HTERT RPE-1 (cell line): ENCODE data around the gene TRIM66.

ENCODE experiments used
- in situ Hi-C: fragments of 300-500 bp; cut with MboI; formaldehyde crosslinking; loops from 4 replicates; pipeline ENCODE4 v1.14.3; 2020; ENCODE audit warnings: low sequenced_read_pairs

TRIM66 gene

GRCh38 chr11:8658321-8659057, 24.0 kb downstream of the TRIM66 start:
- in situ Hi-C loops: no loop called here

DNA sequence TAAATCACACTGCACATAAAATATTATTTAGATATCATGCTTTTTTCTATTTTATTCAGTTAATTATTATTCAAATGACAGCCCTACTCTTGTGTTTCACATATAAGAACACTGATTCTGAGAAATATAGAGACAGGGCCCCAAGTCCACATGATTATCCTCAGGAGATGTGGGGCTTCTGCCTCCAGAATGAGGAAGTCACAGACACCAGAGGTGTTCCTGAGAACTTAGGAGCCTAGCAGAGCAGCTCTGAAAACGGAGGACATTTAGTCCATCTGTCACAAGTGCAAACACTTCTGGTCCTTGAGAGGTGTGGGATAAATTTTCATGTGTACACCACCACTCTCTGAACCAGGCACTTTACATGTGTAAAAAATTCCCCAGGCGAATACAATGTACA, 26.2 kb downstream of the TRIM66 start:
- in situ Hi-C loops: no loop called here

DNA sequence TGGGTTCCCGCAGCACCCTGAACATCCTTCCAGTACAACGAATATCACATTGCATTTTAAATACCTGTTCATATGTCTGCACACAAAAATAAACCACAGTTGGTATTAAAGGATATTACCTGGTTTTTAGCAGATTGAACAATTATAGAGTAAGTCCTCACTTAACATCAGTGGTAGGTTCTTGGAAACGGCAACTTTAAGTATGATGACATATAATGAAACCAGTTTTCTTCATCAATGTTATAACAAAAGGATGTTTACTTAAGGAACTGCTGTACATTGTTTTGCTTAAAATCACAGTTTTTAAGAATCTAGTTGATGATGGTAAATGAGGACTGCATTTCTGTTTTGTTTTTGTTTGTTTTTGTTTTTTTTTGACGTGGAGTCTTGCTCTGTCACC, 28.0 kb downstream of the TRIM66 start:
- in situ Hi-C loops: no loop called here

- in situ Hi-C loops: no loop called here
Measured at GRCh38 chr11:8652140-8652539, 30.3 kb downstream of the TRIM66 start.

DNA sequence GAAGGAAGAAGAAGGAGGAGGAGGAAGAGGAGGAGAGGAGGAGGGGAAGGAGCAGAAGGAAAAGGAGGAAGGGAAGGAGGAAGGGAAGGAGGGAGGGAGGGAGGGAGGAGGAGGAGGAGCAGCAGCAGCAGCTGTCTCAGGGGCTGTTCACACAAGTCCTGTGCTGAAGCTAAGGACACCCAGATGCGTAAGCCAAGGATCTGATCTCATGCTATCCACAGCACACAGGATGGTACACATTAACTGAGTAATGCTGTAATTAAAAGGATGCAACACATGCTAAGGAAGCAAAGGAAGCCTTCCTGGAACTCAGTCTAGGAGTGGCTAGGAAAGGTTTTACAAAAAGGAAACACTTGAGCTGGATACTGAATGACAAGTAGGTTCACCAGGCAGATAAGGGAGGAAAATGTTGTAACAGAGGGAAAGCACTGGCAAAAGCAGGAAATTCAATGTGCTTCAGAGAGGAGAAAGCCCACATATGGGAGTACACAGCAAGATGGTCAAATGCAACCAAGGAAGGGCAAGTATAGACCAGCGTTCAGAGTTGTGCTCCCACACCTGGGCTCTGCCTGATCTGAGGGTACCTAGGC, 32.0 kb downstream of the TRIM66 start:
- in situ Hi-C loops: no loop called here

DNA sequence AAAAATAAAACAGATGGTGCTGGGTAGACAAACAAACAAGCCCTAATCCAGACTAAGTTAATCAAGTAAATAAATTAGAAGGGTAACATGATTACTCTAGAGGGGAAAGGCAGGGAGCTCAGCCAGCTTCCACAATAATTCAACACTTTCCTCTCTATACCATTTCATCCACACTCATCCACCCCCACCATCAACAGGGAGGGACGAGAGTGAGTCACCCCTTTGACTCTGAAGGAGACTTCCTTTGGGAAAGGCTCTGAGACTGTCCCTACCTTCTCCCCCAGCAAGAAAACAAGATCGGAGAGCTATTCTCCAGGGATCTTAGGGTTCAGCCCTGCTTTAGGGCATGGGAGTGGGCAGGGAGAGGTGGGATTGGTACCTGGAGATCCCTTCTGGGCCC, 33.1 kb downstream of the TRIM66 start:
- in situ Hi-C loops: no loop called here

DNA sequence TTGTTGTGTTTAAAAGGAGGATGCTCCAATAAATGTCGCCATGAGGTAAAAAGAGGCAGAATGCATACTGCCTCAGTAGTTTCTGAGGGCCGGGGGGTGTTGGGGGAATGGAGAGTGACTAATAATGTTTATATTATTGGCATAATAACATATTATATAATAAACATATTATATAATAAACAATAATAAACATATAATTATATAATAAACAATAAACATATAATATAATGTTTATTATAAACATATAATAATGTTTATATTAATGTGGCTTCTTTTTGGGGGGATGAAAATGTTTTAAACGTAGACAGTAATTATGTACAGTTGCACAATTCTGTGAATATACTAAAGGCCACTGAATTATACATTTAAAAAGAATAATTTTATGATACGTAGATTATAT, 35.6 kb downstream of the TRIM66 start:
- in situ Hi-C loops: no loop called here

DNA sequence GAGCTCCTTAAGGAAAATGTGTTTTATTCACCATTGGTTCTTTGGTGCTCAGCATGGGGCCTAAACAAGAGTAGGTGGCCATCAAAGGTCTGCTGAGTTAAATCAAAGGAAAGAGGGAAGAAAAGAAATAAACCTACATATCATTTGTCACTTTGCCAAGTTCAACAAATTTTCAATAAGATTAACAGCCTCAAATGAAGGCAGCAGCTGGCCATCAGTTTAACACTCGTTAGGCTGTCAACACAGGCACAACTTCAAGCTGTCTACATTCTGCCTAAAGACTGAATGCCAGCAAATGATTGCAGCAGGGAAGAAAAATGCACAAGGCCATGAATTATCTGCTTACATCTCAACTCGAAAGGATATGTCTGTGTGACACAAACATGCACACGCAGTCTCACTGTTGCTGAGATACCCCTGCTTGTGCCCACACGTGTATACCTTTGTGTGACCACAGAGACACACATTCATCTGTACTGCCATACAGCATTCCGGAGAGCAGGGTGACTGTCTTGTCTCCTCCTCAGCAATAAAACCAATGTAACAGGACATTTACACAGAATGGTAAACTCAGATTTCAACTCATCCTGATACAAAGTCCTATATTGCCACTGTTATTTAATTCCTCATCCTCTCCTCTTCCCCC, 40.1 kb downstream of the TRIM66 start:
- in situ Hi-C loops: no loop called here

DNA sequence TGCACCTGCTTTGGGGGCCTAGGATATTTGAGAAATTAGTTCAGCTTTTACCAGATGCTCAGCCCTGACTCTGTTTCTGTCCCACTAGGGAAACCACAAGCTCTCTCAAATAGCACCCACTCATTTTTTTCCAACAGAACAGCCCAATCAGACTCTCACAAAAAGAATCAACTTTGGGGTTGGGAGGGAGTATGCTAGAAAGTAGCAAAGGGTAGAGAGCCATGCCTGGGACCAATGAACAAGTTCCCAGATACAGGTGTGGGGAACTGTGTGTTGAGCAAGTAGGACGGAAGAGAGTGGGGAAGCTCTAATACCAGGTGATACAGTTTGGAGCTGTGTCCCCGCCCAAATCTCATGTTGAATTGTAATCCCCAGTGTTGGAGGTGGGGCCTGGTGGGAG, 41.1 kb downstream of the TRIM66 start:
- in situ Hi-C loops: no loop called here

- in situ Hi-C loops: no loop called here
Measured at GRCh38 chr11:8640267-8640906, 42.1 kb downstream of the TRIM66 start.

DNA sequence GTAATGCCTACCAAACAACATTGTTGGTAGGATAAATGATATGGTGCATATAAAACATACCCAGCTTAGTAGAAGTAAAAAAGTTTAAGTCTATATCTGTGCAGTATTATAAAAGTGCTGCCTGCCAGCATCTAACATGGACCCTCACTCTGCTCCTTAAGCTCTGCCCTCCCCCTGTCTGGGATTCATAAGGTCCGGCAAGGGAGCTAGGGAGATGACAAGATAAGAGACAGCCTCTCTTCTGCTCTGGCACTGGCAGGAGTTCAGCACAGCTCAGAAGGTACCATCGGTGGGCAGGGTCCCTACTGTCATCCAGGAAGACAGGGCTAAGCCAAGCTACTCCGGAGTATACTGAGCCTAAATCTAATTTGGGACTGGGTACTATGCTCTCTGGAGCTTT, 42.8 kb downstream of the TRIM66 start:
- in situ Hi-C loops: no loop called here

DNA sequence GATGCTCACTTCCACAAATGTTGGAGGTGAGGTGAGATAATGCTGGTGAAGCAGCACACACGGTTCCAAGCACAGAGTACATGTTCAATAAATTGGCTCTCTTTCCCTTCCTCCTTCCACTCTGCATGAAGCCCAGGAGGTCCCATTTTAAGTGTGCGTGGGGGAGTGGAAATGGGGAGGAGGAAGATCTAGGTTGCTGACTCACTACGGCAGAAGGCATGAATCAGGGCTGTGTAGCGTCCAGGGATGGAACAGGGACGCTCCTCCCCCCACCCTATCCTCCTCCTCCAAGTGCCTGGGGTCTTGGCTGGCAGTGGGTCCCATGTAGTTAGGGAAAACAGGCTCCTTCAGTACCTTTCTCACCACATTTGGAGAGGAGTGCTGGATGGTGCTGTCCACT, 44.2 kb downstream of the TRIM66 start:
- in situ Hi-C loops: no loop called here

DNA sequence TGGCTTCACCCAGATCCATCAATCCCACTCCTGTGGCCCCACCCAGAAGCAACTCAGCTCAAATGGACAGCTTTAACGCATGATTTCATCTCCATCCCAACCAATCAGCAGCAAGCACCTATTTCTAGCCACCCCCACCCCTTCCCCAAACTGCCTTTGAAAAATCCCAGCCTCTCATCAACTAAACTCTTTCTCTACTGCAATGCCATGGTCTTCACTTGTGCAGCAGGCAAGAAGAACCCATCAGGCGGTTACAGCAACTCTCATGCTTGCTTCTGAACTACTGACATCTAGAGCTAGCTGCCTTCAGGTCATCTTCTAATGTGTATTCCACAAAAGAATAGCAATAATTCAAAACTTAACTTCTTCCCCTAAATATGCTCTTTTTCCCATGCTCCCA, 46.3 kb downstream of the TRIM66 start:
- in situ Hi-C loops: no loop called here

DNA sequence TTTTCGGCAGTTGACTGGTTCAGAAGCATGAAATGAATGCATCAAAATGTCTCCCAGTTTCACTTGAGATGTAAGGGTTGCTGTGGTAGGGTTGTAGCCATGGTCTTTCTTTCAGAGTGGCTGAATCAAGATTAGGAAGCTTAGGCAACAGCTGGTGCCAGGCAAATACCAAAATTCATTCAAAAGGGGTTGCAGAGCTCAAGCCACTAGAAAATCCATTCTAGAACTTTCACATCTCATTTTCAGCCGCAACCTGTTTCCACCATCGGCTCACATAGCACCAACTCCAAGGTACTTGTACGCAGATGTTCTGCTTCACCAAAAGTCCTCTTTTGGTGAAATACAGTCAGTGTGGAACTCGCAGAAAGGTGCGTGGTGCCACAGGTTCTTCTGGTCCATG, 48.0 kb downstream of the TRIM66 start:
- in situ Hi-C loops: no loop called here

DNA sequence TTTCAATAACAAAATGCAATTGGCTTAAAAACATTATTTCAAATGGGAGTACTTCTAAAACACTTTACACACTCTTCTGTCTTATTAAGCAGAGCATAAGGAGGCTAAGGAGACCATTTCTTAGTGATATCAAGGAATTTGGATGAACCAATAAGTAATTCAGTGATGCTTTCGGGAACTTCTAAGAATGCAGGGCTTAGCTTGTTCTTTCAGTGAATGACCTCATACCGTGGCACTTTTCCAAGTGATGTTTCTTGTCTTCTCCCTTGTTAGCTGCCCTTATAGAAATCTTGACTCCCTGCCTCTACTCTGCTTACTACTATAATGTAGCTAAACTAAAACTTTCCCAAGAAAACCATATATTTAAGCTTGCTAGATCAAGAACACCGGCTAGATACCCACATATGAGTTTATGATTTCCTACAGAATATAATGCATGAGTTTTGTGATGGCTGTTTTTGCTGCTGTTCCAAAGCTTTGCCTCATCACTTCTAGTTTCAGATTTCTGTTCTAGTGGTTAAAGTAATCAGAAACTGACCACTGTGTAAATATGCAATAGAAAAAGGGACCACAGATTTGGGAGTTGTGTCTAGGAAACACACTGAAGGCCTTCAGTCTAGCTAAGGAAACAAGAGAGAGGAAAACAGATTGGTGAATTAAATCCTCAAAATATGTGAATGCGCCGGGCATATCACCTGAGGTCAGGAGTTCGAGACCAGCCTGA, 50.9 kb downstream of the TRIM66 start:
- in situ Hi-C loops: no loop called here

- in situ Hi-C loops: no loop called here
Measured at GRCh38 chr11:8624698-8625097, 57.8 kb downstream of the TRIM66 start.

- in situ Hi-C loops: no loop called here
Measured at GRCh38 chr11:8621147-8621546, 61.3 kb downstream of the TRIM66 start.

DNA sequence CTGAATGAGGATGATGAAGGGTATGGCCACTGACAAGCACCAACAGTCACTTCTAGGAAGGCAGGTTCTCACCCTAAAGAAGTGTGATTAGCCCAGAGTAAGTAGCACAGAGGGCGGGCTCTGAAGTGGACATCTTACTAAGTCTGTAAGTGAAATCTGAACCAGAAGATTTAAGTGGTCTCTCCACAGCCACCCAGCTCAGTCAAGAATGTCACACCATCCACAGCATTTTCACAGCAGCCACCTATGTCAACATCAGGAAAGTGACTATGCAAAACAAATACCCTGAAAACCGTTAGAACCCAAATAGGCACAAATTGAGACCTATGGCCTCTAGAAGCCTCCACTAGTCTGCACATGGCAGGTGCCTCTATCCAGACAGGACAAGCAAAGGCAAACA, 65.4 kb downstream of the TRIM66 start:
- in situ Hi-C loops: no loop called here

GRCh38 chr11:8615291-8616032, 67.0 kb downstream of the TRIM66 start:
- in situ Hi-C loops: no loop called here

DNA sequence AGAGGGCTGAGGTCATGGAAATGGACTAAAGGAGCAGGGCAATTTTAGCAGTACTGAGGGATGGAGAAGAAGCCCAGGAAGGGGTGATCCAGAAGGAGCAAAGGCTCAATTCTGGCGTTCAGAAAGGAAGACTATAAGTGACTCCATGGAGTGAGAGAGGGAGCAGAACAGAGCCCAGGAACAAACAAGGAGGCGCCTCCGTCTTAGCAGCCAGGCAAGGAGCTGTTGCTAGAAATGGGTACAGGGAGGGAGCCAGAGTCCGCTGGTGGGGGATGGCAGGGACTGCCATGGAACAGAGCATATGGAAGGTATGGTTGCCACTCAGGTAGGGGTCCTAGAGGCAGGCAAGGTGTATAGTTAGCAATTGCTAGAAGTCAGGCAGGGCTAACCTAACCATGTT, 68.0 kb downstream of the TRIM66 start:
- in situ Hi-C loops: no loop called here

- in situ Hi-C loops: no loop called here
Measured at GRCh38 chr11:8613036-8613435, 69.4 kb downstream of the TRIM66 start.
